Inferior parietal cortex (tissue), 1 donor: ENCODE measurements around the gene GALC.

Source experiments
- DNase-seq: peaks from one replicate; pipeline ENCODE4 v3.0.0-alpha.2; 2016; ENCODE audit errors: extremely low spot score

The GALC gene

GRCh38 chr14:87955501-87955900, 37.5 kb downstream of the GALC start:
- no peak for DNase-seq

- DNase-seq, result no peak
These were observed 40.5 kb downstream of the GALC start for GRCh38 chr14:87952307-87953094.

- peak; percentile 72 for DNase-seq
These were observed 47.9 kb downstream of the GALC start for GRCh38 chr14:87944987-87945604.

GRCh38 chr14:87940894-87941293, 52.1 kb downstream of the GALC start:
- DNase-seq, result no peak

- no peak for DNase-seq
These were observed 52.6 kb downstream of the GALC start for GRCh38 chr14:87940382-87940781.

GRCh38 chr14:87935886-87936285, 57.1 kb downstream of the GALC start:
- DNase-seq, result no peak

- DNase-seq, result no peak
These were observed 57.7 kb downstream of the GALC start for GRCh38 chr14:87935081-87935828.

- no peak for DNase-seq
These were observed 58.8 kb downstream of the GALC start for GRCh38 chr14:87934185-87934584.

GRCh38 chr14:87916886-87917275, 76.1 kb downstream of the GALC start:
- DNase-seq, result no peak

- no peak for DNase-seq
These were observed 76.7 kb downstream of the GALC start for GRCh38 chr14:87916103-87916885.

- no peak for DNase-seq
These were observed 84.4 kb downstream of the GALC start for GRCh38 chr14:87908550-87908949.

- no peak for DNase-seq
These were observed 91.3 kb downstream of the GALC start for GRCh38 chr14:87901652-87902051.

- DNase-seq, result peak; percentile 43
These were observed 91.7 kb downstream of the GALC start for GRCh38 chr14:87901236-87901635.

- no peak for DNase-seq
These were observed 93.8 kb downstream of the GALC start for GRCh38 chr14:87899228-87899627.

GRCh38 chr14:87898301-87898700, 94.7 kb downstream of the GALC start:
- DNase-seq, result no peak

GRCh38 chr14:87896393-87897380, 96.3 kb downstream of the GALC start:
- peak; percentile 85 for DNase-seq

GRCh38 chr14:87894920-87895319, 98.1 kb downstream of the GALC start:
- no peak for DNase-seq

- DNase-seq, result no peak
These were observed 100.2 kb downstream of the GALC start for GRCh38 chr14:87892763-87893162.

- DNase-seq, result no peak
These were observed 104.6 kb downstream of the GALC start for GRCh38 chr14:87888136-87888999.

- no peak for DNase-seq
These were observed 109.2 kb downstream of the GALC start for GRCh38 chr14:87883750-87884149.
